ENCODE measurements around the gene C2orf66.

Gene C2orf66

GRCh38 chr2:196809260-196809659 lies at the start of gene C2orf66:
Gene C2orf66 (minus strand): TSS chr2:196809355. CDS start chr2:196809336, 19 bp downstream.
- Mint-ChIP-seq H3K9me3 (no peaks in the 10 kb centered on the region), H3K27ac (no peak within 1 kb of the TSS), H3K36me3 (ENCODE audit: low read depth) (no peaks in the 10 kb centered on the region), H3K4me1 (ENCODE audit: low read depth) (no peaks in the 10 kb centered on the region), H3K27me3 (peaks cover 4% of the 10 kb centered on the region), H3K4me3 (no peak within 1 kb of the TSS)
- intact Hi-C loops (cut with micrococcal nuclease) = no loop called here

- no peaks in the 10 kb centered on the region for H3K27me3 Mint-ChIP-seq
- no peaks in the 10 kb centered on the region for H3K36me3 Mint-ChIP-seq (ENCODE audit: low read depth)
- no peak overlapping the region for H3K4me3 Mint-ChIP-seq
- peaks cover 15% of the 10 kb centered on the region for H3K9me3 Mint-ChIP-seq
- no peak overlapping the region for H3K27ac Mint-ChIP-seq
- H3K4me1 Mint-ChIP-seq (ENCODE audit: low read depth) = peaks cover 11% of the 10 kb centered on the region
- intact Hi-C loops (cut with micrococcal nuclease) = no loop called here
Observed at GRCh38 chr2:196854629-196855028, 45.5 kb upstream of the C2orf66 start.

GRCh38 chr2:196853301-196854087 lies 44.3 kb upstream of the C2orf66 start:
- no peak overlapping the region for H3K27ac Mint-ChIP-seq
- H3K9me3 Mint-ChIP-seq = peaks cover 3% of the 10 kb centered on the region
- intact Hi-C loops (cut with micrococcal nuclease) = no loop called here
- peaks cover 11% of the 10 kb centered on the region for H3K4me1 Mint-ChIP-seq (ENCODE audit: low read depth)
- no peaks in the 10 kb centered on the region for H3K36me3 Mint-ChIP-seq (ENCODE audit: low read depth)
- H3K4me3 Mint-ChIP-seq = no peak overlapping the region
- no peaks in the 10 kb centered on the region for H3K27me3 Mint-ChIP-seq

- intact Hi-C loops (cut with micrococcal nuclease) = no loop called here
- no peaks in the 10 kb centered on the region for H3K9me3 Mint-ChIP-seq
- H3K27me3 Mint-ChIP-seq = no peaks in the 10 kb centered on the region
- H3K4me3 Mint-ChIP-seq = no peak overlapping the region
- H3K27ac Mint-ChIP-seq = no peak overlapping the region
- H3K36me3 Mint-ChIP-seq (ENCODE audit: low read depth) = no peaks in the 10 kb centered on the region
- peaks cover 5% of the 10 kb centered on the region for H3K4me1 Mint-ChIP-seq (ENCODE audit: low read depth)
Observed at GRCh38 chr2:196851088-196851487, 41.9 kb upstream of the C2orf66 start.

GRCh38 chr2:196849895-196850294 lies 40.7 kb upstream of the C2orf66 start:
- Mint-ChIP-seq H3K9me3 (no peaks in the 10 kb centered on the region), H3K27me3 (no peaks in the 10 kb centered on the region), H3K36me3 (ENCODE audit: low read depth) (no peaks in the 10 kb centered on the region), H3K4me3 (no peak overlapping the region), H3K27ac (no peak overlapping the region), H3K4me1 (ENCODE audit: low read depth) (peaks cover 5% of the 10 kb centered on the region)
- intact Hi-C loops (cut with micrococcal nuclease) = no loop called here

GRCh38 chr2:196846295-196846694 lies 37.1 kb upstream of the C2orf66 start:
- no peak overlapping the region for H3K4me3 Mint-ChIP-seq
- no peaks in the 10 kb centered on the region for H3K27me3 Mint-ChIP-seq
- no peak overlapping the region for H3K27ac Mint-ChIP-seq
- peaks cover 5% of the 10 kb centered on the region for H3K4me1 Mint-ChIP-seq (ENCODE audit: low read depth)
- no peaks in the 10 kb centered on the region for H3K36me3 Mint-ChIP-seq (ENCODE audit: low read depth)
- H3K9me3 Mint-ChIP-seq = no peaks in the 10 kb centered on the region
- intact Hi-C loops (cut with micrococcal nuclease) = no loop called here

- Mint-ChIP-seq H3K9me3 (no peaks in the 10 kb centered on the region), H3K36me3 (ENCODE audit: low read depth) (no peaks in the 10 kb centered on the region), H3K27me3 (no peaks in the 10 kb centered on the region), H3K27ac (no peak overlapping the region), H3K4me1 (ENCODE audit: low read depth) (peaks cover 8% of the 10 kb centered on the region), H3K4me3 (no peak overlapping the region)
- intact Hi-C loops (cut with micrococcal nuclease) = no loop called here
Observed at GRCh38 chr2:196845371-196845770, 36.2 kb upstream of the C2orf66 start.

GRCh38 chr2:196840171-196840570 lies 31.0 kb upstream of the C2orf66 start:
- no peaks in the 10 kb centered on the region for H3K27me3 Mint-ChIP-seq
- H3K27ac Mint-ChIP-seq = no peak overlapping the region
- peaks cover 14% of the 10 kb centered on the region for H3K4me1 Mint-ChIP-seq (ENCODE audit: low read depth)
- intact Hi-C loops (cut with micrococcal nuclease) = no loop called here
- no peaks in the 10 kb centered on the region for H3K9me3 Mint-ChIP-seq
- no peaks in the 10 kb centered on the region for H3K36me3 Mint-ChIP-seq (ENCODE audit: low read depth)
- H3K4me3 Mint-ChIP-seq = no peak overlapping the region

GRCh38 chr2:196839574-196839973 lies 30.4 kb upstream of the C2orf66 start:
- no peak overlapping the region for H3K27ac Mint-ChIP-seq

GRCh38 chr2:196836440-196836839 lies 27.3 kb upstream of the C2orf66 start:
- intact Hi-C loops (cut with micrococcal nuclease) = no loop called here
- Mint-ChIP-seq H3K36me3 (ENCODE audit: low read depth) (no peaks in the 10 kb centered on the region), H3K27ac (no peak overlapping the region), H3K9me3 (no peaks in the 10 kb centered on the region), H3K27me3 (no peaks in the 10 kb centered on the region), H3K4me3 (no peak overlapping the region), H3K4me1 (ENCODE audit: low read depth) (peaks cover 14% of the 10 kb centered on the region)

More at GRCh38 chr2:196839574-196839973, 30.4 kb upstream of the C2orf66 start:
- Mint-ChIP-seq H3K4me3 (no peak overlapping the region), H3K36me3 (ENCODE audit: low read depth) (no peaks in the 10 kb centered on the region), H3K9me3 (no peaks in the 10 kb centered on the region), H3K27me3 (no peaks in the 10 kb centered on the region), H3K4me1 (ENCODE audit: low read depth) (peaks cover 14% of the 10 kb centered on the region)
- intact Hi-C loops (cut with micrococcal nuclease) = no loop called here

GRCh38 chr2:196830701-196831100 lies 21.5 kb upstream of the C2orf66 start:
- Mint-ChIP-seq H3K27me3 (peaks cover 5% of the 10 kb centered on the region), H3K27ac (peak overlapping the region; percentile 52), H3K36me3 (ENCODE audit: low read depth) (no peaks in the 10 kb centered on the region), H3K4me1 (ENCODE audit: low read depth) (no peaks in the 10 kb centered on the region), H3K9me3 (no peaks in the 10 kb centered on the region), H3K4me3 (no peak overlapping the region)
- intact Hi-C loops (cut with micrococcal nuclease) = no loop called here

GRCh38 chr2:196827356-196827755 lies 18.2 kb upstream of the C2orf66 start:
- Mint-ChIP-seq H3K9me3 (no peaks in the 10 kb centered on the region), H3K36me3 (ENCODE audit: low read depth) (no peaks in the 10 kb centered on the region), H3K27ac (no peak overlapping the region), H3K27me3 (peaks cover 8% of the 10 kb centered on the region), H3K4me1 (ENCODE audit: low read depth) (no peaks in the 10 kb centered on the region), H3K4me3 (no peak overlapping the region)
- intact Hi-C loops (cut with micrococcal nuclease) = no loop called here

GRCh38 chr2:196823750-196824522 lies 14.8 kb upstream of the C2orf66 start:
- Mint-ChIP-seq H3K4me3 (no peak overlapping the region), H3K27me3 (peaks cover 11% of the 10 kb centered on the region), H3K36me3 (ENCODE audit: low read depth) (no peaks in the 10 kb centered on the region), H3K4me1 (ENCODE audit: low read depth) (no peaks in the 10 kb centered on the region), H3K27ac (no peak overlapping the region), H3K9me3 (peaks cover 18% of the 10 kb centered on the region)
- intact Hi-C loops (cut with micrococcal nuclease) = no loop called here

GRCh38 chr2:196821195-196821594 lies 12.0 kb upstream of the C2orf66 start:
- Mint-ChIP-seq H3K4me3 (no peak overlapping the region), H3K27ac (no peak overlapping the region), H3K27me3 (peaks cover 6% of the 10 kb centered on the region), H3K9me3 (peaks cover 46% of the 10 kb centered on the region), H3K4me1 (ENCODE audit: low read depth) (no peaks in the 10 kb centered on the region), H3K36me3 (ENCODE audit: low read depth) (no peaks in the 10 kb centered on the region)
- intact Hi-C loops (cut with micrococcal nuclease) = no loop called here
